A549 (cell line): ENCODE results near the gene CDKN2D.

Source experiments
- BHLHE40 ChIP-seq: IDR thresholded peaks from 2 replicates; pipeline ENCODE4 v1.6.1; 2012; ENCODE audit warnings: low read depth, low read length, inconsistent platforms
- MYC ChIP-seq: IDR thresholded peaks from 2 replicates; pipeline ENCODE4 v1.6.1; 2012; ENCODE audit warnings: mild to moderate bottlenecking, inconsistent platforms, low read length, improper control_type of control experiment, borderline replicate concordance
- POLR2A ChIP-seq: IDR thresholded peaks from 2 replicates; pipeline ENCODE4 v1.6.1; 2012; ENCODE audit warnings: mild to moderate bottlenecking, low read length
- TF ChIP-seq, protein P1 (sequence below): IDR thresholded peaks from 2 replicates; pipeline ENCODE4 v1.6.1; 2012
- TF ChIP-seq, protein P2 (sequence below): fragments of >200 bp; sonication (Bioruptor Twin); formaldehyde crosslinking; IDR thresholded peaks from 3 replicates; pipeline ENCODE4 v1.5.1; 2016

DNA sequence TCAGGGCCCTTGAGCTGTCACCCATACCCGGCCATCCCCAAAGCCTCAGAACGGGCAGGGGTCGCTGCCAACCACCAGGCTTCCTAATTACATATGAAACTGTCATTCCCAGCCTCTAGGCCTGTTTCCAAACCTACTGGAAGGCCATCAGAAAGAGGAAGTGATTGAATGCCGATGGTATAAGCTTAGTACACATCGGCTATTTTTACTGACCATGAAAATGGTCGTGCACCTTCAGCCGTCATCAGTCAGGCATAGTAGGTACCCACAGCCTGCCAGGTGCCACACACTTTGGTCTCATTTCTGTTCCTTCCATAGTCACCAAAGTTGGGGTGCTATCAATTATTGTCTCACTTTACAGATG is 13.2 kb downstream of the CDKN2D start:
- no peak for TF ChIP-seq MYC
- no peak for TF ChIP-seq POLR2A
- TF ChIP-seq, protein P1, sequence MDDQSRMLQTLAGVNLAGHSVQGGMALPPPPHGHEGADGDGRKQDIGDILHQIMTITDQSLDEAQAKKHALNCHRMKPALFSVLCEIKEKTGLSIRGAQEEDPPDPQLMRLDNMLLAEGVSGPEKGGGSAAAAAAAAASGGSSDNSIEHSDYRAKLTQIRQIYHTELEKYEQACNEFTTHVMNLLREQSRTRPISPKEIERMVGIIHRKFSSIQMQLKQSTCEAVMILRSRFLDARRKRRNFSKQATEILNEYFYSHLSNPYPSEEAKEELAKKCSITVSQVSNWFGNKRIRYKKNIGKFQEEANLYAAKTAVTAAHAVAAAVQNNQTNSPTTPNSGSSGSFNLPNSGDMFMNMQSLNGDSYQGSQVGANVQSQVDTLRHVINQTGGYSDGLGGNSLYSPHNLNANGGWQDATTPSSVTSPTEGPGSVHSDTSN: no peak
- TF ChIP-seq, protein P2, sequence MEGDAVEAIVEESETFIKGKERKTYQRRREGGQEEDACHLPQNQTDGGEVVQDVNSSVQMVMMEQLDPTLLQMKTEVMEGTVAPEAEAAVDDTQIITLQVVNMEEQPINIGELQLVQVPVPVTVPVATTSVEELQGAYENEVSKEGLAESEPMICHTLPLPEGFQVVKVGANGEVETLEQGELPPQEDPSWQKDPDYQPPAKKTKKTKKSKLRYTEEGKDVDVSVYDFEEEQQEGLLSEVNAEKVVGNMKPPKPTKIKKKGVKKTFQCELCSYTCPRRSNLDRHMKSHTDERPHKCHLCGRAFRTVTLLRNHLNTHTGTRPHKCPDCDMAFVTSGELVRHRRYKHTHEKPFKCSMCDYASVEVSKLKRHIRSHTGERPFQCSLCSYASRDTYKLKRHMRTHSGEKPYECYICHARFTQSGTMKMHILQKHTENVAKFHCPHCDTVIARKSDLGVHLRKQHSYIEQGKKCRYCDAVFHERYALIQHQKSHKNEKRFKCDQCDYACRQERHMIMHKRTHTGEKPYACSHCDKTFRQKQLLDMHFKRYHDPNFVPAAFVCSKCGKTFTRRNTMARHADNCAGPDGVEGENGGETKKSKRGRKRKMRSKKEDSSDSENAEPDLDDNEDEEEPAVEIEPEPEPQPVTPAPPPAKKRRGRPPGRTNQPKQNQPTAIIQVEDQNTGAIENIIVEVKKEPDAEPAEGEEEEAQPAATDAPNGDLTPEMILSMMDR: no peak
- no peak for TF ChIP-seq BHLHE40
